Stimulated activated CD8-positive, alpha-beta memory T cell treated with anti-CD3 and anti-CD28 coated beads, Interleukin-15, amount 100 ng/mL, for 4 hours (primary cell): ENCODE data around the gene TNNC2.
"Not testable (repeated sequence)": the region's sequence is repeated elsewhere in the genome, so short reads cannot be mapped to it uniquely, and the experiment has no call there.

ENCODE experiments used
- DNase-seq, 2 donors: peaks; one replicate each; pipeline ENCODE4 v3.0.0-alpha.2; 2020; ENCODE audit warnings: low read depth in 2 of 2

TNNC2 gene

DNA sequence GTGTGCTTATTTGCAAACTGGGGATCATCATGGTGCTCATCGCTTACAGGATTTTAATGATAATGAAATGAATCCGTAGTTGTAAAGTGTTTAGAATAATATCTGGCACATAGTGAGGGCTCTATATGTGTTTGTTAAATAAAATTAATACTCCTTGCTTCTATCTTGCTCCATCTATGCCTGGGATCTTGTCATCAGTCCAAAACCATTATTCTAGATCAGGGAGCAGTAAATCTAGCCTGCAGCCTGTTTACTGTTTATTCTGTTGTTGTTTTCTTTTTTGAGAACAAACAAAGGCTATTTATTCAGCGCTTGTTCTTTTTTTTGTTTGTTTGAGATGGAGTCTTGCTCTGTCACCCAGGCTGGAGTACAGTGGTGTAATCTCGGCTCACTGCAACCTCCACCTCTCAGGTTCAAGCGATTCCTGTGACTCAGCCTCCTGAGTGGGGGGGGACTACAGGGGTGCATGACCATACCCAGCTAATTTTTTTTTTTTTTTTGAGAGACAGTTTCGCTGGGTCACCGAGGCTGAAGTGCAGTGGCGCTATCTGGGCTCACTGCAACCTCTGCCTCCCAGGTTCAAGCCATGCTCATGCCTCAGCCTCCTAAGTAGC lies 22.0 kb upstream of the TNNC2 start:
- no peak for DNase-seq

DNA sequence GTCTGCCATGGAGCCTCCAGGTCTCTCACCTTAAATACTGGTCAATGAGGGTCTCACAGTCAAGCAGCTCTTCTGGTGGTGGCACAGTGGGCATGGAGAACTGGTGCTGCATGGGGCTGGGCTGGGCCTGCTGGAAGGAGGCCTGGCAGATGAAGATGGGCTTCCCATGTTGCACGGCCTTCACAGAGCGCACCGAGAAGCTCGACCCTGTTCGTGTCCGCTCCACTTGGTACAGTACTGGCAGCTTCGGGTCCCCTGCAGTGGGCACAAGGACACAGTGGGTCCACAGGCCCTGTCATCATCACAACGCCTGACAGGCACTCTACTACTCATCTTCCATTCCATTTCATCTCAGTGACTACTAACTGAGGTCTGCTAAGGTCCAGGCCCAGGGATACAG lies 21.3 kb upstream of the TNNC2 start:
- no peak for DNase-seq

DNA sequence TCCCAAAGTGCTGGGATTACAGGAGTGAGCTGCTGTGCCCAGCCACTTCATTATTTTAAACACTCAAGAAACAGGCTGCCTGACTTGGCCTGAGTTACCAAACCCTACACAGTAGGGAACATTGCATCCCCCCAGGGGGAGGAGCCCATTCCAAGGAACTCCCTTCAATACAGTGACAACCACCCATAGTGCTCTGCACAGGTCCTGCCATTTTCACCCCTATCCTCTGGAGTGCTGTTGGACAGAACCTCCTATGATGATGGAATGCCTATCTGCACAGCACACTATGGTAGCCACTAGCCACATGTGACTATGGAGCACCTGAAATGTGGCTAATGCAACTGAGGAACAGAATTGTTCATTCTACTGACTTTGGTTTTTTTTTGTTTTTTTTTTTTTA lies 18.3 kb upstream of the TNNC2 start:
- DNase-seq: no peak

DNA sequence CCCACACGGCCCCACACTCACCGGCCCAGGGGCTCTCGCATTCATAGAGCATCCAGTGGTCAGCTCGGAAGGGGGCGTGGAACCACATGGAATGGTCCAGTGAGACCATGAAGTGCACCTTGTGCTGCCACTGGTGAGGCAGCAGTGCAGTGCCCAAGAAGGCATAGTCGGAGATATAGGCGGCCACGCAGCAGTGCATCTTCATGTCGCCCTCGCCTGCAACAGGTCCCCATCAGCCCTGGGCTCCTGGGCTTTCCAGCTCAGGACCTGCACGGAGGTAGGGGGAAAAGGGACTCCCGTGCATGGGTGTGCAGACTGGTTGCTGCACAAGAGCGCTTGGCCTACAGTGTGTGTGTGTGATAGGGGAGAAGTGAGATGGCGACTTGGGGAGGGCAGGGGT lies 16.4 kb upstream of the TNNC2 start:
- DNase-seq: no peak

GRCh38 chr20:45842169-45842812 lies 15.2 kb upstream of the TNNC2 start:
- DNase-seq: no peak

- DNase-seq: no peak
Observed at GRCh38 chr20:45841407-45842129, 14.5 kb upstream of the TNNC2 start.

GRCh38 chr20:45840700-45841198 lies 13.6 kb upstream of the TNNC2 start:
- no peak for DNase-seq

- DNase-seq: no peak
Observed at GRCh38 chr20:45836841-45837240, 9.7 kb upstream of the TNNC2 start.

- no peak for DNase-seq
Observed at GRCh38 chr20:45835825-45836224, 8.7 kb upstream of the TNNC2 start.

- DNase-seq: no peak
Observed at GRCh38 chr20:45835329-45835765, 8.2 kb upstream of the TNNC2 start.

GRCh38 chr20:45834797-45835161 lies 7.7 kb upstream of the TNNC2 start:
- no peak for DNase-seq

DNA sequence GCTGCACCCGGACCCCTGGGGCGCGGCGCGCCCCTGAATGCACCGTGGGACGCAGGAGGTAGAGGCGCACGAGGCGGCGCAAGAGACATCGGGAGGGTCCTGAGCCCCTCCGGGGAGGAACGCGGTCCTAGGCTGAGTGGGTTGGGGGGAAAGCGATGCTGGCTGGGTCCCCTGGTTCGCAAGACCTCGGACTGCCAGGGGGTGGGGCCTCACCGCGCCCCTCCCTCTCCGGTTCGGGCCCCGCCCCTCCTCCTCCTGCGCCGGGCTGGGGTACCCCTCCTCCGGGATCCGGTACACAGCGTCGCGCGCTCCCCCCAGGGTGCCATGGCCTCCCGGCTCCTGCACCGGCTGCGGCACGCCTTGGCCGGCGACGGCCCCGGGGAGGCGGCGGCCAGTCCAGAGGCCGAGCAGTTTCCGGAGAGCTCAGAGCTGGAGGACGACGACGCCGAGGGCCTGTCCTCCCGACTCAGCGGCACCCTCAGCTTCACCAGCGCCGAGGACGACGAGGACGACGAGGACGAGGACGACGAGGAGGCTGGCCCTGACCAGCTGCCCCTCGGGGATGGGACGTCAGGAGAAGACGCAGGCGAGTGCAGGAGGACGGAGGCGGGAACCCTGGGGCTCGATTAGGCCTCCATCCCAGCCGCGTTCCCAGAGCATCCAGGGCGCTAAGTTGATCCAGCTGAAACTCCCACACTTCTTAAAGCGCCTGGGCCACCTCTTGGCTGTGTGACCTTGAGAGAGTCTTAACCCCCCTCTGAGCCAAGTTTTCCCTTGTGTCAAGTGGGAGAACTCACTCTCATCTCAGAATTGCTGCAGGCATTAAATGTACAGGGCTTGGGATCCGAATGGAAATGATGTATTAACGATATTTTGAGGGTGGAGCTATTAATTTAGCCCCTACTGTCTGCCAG lies 7.0 kb upstream of the TNNC2 start:
- no peak for DNase-seq

GRCh38 chr20:45833030-45833882 lies 6.1 kb upstream of the TNNC2 start, which contains the start of gene SNX21:
Gene SNX21 (plus strand): TSS chr20:45833799. CDS start chr20:45833920, 121 bp downstream.
- no peak for DNase-seq

DNA sequence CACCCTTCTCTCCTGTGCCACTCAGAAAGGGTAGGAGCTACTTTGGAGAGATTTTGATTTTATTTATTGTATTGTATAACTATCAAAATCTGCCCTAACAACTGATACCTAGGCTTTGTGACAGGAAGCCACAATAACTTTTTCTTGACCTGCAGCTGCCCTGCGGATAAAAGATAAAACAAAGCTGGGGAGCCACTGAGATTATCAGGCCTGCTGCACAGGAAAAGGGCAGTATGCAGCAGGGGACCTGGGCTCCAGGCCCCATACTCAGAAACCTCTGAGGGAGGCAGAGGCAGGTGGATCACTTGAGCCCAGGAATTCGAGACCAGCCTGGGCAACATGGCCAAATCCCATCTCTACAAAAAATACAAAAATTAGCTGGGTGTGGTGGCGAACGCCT lies 5.5 kb upstream of the TNNC2 start:
- DNase-seq: no peak

DNA sequence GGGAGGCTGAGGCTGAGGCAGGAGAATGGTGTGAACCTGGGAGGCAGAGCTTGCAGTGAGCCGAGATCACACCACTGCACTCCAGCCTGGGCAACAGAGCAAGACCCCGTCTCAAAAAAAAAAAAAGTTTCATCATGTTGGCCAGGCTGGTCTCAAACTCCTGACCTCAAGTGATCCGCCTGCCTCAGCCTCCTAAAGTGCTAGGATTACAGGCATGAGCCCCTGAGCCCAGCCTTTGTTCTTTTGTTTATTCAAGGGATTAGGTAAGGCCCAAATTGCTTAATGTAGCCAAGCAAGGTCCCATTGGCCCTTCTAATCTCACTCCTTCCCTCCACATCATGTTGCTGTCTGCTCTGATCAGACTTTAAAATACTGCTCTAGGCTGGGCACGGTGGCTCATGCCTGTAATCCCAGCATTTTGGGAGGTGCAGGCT lies 2.6 kb upstream of the TNNC2 start:
- DNase-seq: not testable (repeated sequence)

DNA sequence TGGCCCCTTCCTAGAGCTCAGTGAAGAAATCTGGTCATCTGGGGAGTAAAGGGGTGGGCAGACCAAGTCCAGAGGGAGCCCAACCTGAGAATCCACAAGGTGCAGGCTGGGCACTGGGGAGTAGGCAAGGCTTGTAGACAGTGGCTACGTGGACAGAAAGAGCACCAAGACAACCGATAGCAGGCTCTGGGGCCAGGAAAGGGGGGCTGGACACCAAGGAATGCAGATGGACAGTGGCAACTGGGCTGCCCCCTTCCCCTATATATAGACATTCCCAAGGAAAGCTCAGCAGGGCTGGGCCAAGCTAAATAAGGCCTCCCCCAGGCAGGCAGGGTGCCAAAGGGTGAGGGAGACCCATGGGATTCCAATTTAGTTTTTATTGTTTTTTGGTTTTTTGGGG lies 1.5 kb upstream of the TNNC2 start:
- DNase-seq: no peak

DNA sequence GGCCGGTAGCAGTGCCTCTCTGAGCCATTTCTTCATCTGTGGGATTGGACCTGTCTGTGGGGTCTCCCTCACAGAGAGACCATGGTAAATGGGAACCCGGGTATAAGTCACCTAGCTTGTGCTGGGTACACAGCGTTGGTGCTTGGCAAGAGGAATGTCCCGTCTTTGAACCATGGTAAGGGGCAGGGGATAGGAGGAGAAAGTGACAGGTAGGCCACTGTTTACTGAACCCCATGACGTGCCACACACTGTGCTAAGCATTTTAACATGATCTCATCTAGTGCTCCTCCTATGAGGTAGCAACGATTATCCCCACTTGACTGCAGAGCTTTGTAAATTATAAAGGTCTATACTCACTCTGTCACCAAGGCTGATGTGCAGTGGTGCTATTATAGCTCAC lies 600 bp upstream of the TNNC2 start:
- no peak for DNase-seq

- DNase-seq: no peak
Observed at GRCh38 chr20:45826381-45827019, 612 bp downstream of the TNNC2 start.

DNA sequence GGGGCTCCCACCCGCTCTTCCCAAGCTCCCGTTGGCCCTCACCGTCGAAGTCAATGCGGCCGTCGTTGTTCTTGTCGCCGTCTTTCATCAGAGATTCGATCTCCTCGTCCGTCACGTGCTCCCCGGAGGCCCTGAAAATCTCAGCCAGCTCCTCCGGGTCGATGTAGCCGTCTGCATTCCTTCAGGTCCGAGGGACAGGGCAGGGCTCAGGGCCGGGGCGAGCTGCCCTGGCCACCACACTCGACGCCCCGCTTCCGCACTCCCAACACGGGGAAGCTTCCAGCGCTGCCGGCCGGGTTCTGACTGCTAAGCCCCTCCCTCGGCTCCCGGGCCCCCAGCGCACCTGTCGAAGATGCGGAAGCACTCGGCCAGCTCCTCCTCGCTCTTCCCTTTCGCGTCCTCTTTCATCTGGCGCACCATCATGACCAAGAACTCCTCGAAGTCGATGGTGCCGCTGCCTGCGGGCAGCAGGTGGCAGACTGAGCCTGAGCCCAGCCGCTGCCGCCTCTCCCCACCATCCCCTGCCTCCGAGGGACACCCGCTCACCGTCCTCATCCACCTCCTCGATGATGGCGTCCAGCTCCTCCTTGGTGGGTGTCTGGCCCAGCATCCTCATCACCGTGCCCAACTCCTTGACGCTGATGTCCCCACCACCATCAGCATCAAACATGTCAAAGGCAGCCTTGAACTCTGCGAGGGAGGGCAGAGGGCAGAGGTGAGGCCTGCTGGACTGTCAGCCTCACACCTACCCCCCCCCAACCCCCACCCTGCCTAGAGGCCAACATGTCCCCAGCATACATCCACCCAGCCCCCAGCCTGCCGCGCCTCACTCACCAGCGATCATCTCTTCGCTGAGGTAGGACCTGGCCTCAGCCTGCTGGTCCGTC lies 2.9 kb downstream of the TNNC2 start:
- peak; percentile 17 to 25 for DNase-seq
